ENCODE measurements around the gene CYBB. TPM values are rescaled to one million over a fixed set of nuclear protein-coding genes. Genes with fewer than 3 reads are reported as not detected.

Gene CYBB
- total RNA-seq, 1 experiment from 2014 or later: 0.20 TPM

- no peaks in the 10 kb centered on the region for H3K9me3 ChIP-seq
- H3K36me3 ChIP-seq: no peaks in the 10 kb centered on the region
- H3K4me3 ChIP-seq: no peak overlapping the region
- H3K27me3 ChIP-seq: no peaks in the 10 kb centered on the region
- DNase-seq: no peak
Observed at GRCh38 chrX:37776987-37777325, 2.9 kb upstream of the CYBB start.

GRCh38 chrX:37781081-37781480 is 1.2 kb downstream of the CYBB start:
- Histone ChIP-seq H3K36me3 (no peaks in the 10 kb centered on the region), H3K27me3 (no peaks in the 10 kb centered on the region), H3K4me3 (no peak overlapping the region), H3K9me3 (no peaks in the 10 kb centered on the region)
- DNase-seq: no peak

DNA sequence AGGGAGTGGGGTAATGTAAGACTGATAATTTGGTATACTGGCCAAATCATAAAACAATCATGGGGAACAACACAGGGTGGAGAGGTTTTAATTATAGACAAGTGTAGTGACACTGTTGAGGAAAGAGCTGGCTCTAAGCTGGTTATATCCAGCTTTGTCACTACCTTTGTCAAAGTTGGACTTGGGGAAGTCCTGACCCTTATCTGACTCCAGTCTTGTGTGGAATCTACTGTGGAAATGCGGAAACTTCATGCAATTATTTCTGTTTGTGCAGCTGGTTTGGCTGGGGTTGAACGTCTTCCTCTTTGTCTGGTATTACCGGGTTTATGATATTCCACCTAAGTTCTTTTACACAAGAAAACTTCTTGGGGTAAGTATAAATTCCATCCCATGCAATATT is 2.0 kb downstream of the CYBB start:
- H3K9me3 ChIP-seq: no peaks in the 10 kb centered on the region
- H3K36me3 ChIP-seq: no peaks in the 10 kb centered on the region
- DNase-seq: no peak
- H3K4me3 ChIP-seq: no peak overlapping the region
- H3K27me3 ChIP-seq: no peaks in the 10 kb centered on the region

GRCh38 chrX:37782359-37782758 is 2.5 kb downstream of the CYBB start:
- Histone ChIP-seq H3K9me3 (no peaks in the 10 kb centered on the region), H3K4me3 (no peak overlapping the region), H3K36me3 (no peaks in the 10 kb centered on the region), H3K27me3 (no peaks in the 10 kb centered on the region)
- DNase-seq: no peak

DNA sequence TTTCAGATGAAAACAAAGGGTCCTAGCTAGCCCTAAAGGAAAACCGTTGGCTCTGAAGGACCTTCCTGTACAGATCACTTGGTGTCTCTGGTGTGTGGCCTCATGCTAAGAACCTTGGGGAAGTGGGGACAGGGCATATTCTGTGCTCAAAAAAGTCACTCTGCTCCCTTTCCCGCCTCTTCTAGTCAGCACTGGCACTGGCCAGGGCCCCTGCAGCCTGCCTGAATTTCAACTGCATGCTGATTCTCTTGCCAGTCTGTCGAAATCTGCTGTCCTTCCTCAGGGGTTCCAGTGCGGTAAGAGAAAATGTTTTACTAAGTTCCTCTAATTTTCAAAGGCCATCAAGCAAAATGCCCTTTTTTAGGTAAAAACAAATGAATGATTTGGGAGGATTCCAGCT is 3.4 kb downstream of the CYBB start:
- Histone ChIP-seq H3K9me3 (no peaks in the 10 kb centered on the region), H3K27me3 (no peaks in the 10 kb centered on the region), H3K36me3 (no peaks in the 10 kb centered on the region), H3K4me3 (no peak overlapping the region)
- no peak for DNase-seq

DNA sequence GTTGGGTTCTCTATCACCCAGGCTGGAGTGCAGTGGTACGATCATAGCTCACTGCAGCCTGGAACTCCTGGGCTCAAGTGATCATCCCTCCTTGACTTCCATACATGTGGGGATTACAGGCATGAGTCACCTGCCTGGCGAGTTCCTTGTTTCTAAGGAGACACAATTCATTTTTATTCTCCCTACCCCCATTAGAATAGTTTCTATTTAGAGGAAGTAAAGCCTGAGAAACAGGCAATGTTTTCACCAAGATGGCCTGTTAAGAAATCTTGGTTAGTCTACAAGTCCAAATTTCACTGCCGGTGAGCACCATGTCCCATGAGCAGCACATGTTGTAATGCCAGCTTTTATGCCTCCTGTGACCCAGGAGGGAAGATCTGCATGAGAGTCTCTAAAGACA is 5.7 kb downstream of the CYBB start:
- Histone ChIP-seq H3K9me3 (no peaks in the 10 kb centered on the region), H3K36me3 (no peaks in the 10 kb centered on the region), H3K4me3 (no peak overlapping the region), H3K27me3 (no peaks in the 10 kb centered on the region)
- peak; percentile 40 for DNase-seq

DNA sequence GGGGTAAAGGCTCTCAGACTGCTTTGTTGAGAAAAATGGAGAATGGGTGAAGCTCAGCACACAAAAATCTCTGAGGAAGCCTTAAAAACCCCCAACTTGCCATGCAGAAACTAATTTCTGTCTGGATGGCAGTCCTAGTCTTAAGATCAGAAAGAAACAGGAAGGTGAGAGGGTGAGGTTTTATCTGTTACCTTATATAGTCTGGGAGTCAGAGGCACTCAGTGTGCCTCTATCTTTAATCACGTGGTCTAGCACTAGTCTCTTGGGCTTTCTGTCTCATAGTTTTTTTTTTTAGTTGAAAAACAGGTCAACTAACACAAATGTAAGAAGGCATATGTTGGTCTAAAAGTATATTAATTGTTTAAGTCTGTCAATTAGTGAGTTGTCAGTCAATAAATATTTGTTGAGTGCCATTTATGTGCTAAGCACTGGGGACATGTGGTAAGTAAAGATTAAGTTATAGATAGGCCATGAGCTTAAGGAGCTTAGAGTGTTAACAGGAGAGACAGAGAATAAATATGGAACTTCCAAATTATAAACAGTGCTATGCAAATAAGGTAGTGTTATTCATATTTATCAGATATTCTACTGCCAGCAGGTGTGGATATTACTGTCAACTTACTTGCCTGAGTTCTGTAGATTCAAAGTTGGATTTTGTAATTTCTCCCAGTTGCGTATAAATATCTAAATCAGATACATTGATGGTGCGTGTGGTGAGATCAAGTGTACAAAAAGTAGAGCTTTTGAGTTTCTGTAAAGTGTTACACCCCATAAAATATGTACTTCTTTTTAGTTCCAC is 7.0 kb downstream of the CYBB start:
- no peak overlapping the region for H3K4me3 ChIP-seq

DNA sequence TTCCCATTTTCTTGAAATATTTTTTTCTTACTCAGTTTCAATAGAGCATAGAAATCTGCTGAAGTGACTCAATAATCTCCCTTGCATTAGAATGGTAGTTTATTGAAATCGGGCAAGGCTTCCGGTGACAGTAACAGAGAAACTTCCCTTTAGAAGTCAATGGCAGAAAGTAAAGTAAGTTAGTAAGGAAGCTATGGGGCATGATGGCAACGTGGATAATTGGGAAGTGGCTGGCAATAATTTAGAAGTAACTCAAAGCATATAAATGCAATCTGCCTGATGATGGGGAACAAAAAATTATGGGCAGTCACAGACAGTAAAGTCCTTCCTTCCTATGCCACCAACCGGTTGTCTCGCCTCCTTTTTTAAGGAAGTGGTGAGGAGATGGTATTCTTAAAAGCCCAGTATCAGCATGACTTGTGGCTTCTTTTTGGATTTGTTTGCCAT is 7.6 kb downstream of the CYBB start:
- DNase-seq: no peak
- Histone ChIP-seq H3K27me3 (no peaks in the 10 kb centered on the region), H3K9me3 (no peaks in the 10 kb centered on the region), H3K4me3 (no peak overlapping the region), H3K36me3 (no peaks in the 10 kb centered on the region)

More for the DNA sequence above, 7.0 kb downstream of the CYBB start:
- H3K27me3 ChIP-seq: no peaks in the 10 kb centered on the region
- no peaks in the 10 kb centered on the region for H3K36me3 ChIP-seq
- no peaks in the 10 kb centered on the region for H3K9me3 ChIP-seq
- DNase-seq: no peak

- H3K9me3 ChIP-seq: no peaks in the 10 kb centered on the region
- no peaks in the 10 kb centered on the region for H3K36me3 ChIP-seq
- H3K27me3 ChIP-seq: no peaks in the 10 kb centered on the region
- no peak overlapping the region for H3K4me3 ChIP-seq
- no peak for DNase-seq
Observed at GRCh38 chrX:37796310-37796709, 16.5 kb downstream of the CYBB start.

- no peak for DNase-seq
- Histone ChIP-seq H3K27me3 (no peaks in the 10 kb centered on the region), H3K9me3 (no peaks in the 10 kb centered on the region), H3K4me3 (no peak overlapping the region), H3K36me3 (no peaks in the 10 kb centered on the region)
Observed at GRCh38 chrX:37796805-37797204, 16.9 kb downstream of the CYBB start.

DNA sequence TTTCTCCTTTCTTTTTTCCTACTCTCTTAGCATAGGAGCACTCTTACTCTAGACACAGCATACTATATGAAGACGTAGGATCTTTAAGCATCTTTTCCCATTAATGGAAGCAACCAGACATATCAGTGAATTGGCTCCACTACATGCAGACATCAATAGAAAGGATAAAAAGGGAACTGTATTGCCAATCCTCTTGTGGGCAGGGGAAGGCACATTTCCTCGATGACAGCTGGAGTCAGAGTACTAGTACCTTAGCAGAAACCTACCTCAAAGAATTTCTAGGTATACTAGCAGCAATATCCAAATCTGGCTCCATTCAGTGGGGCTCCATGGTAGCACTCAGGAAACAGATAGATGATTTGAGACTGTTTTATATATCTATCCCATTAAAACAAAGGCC is 20.1 kb downstream of the CYBB start:
- no peak for DNase-seq
- Histone ChIP-seq H3K36me3 (no peaks in the 10 kb centered on the region), H3K4me3 (no peak overlapping the region), H3K27me3 (no peaks in the 10 kb centered on the region), H3K9me3 (no peaks in the 10 kb centered on the region)

DNA sequence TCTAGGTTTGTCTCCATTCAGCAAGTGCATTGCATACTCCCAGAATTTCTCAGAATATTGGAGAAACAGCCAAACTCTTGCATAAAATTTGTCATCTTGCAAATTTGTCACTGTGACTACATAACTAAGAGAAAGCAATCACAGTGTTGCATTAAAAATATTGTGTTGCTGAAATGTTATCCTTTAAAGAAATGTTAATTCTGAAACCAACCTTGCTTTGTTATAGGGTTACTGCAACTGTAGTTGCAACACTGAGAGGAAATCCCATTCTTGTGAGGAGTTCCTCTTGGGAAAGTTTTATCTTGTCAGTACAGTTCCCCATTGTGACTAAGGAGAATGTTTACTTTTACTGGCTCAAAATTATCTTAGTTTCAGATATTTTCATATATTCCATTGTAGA is 20.9 kb downstream of the CYBB start:
- no peak overlapping the region for H3K4me3 ChIP-seq
- H3K9me3 ChIP-seq: no peaks in the 10 kb centered on the region
- DNase-seq: no peak
- H3K27me3 ChIP-seq: no peaks in the 10 kb centered on the region
- no peaks in the 10 kb centered on the region for H3K36me3 ChIP-seq

DNA sequence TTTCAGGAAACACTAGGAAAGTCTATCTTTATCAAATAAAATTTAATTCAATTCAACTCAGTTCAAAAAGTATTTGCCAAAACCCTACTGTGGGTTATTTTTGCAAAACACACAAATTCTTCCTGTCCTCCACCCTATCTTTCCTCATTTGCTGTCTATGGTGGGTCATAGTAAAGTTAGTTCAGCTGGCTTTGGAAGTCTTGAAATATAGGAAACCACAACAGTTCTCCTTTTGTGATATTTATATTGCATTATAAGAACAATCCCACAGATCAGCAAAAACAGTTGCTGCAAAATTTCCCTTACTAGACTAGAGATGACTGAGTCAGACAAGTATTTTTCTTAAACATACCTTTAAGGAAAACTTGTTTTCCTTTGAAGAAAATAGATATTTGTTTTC is 22.2 kb downstream of the CYBB start:
- H3K36me3 ChIP-seq: no peaks in the 10 kb centered on the region
- no peak for DNase-seq
- H3K27me3 ChIP-seq: no peaks in the 10 kb centered on the region
- H3K9me3 ChIP-seq: no peaks in the 10 kb centered on the region
- no peak overlapping the region for H3K4me3 ChIP-seq

- Histone ChIP-seq H3K9me3 (no peaks in the 10 kb centered on the region), H3K36me3 (no peaks in the 10 kb centered on the region), H3K4me3 (no peak overlapping the region), H3K27me3 (no peaks in the 10 kb centered on the region)
- no peak for DNase-seq
Observed at GRCh38 chrX:37803057-37803456, 23.2 kb downstream of the CYBB start.

DNA sequence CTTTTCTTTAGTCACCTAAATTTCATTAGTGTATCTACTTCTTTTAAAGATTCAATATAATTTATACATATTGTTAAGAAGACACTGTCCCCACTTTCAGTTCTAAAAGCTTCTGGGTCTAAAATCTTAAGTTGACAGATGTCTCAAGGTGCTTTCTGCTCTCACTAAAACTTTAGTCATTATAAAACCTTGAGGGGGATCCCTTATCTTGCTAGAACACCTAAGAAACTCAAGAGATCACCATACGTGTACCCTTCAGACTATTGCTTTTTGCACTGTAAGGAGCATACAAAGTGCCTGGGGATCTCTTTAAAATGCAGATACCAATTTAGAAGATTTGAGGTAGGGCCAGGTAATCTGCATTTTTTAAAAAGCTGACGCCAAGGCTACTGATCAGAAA is 30.1 kb downstream of the CYBB start:
- Histone ChIP-seq H3K27me3 (no peaks in the 10 kb centered on the region), H3K4me3 (no peak overlapping the region), H3K9me3 (no peaks in the 10 kb centered on the region), H3K36me3 (no peaks in the 10 kb centered on the region)
- DNase-seq: no peak

- Histone ChIP-seq H3K4me3 (no peak overlapping the region), H3K27me3 (no peaks in the 10 kb centered on the region), H3K9me3 (no peaks in the 10 kb centered on the region), H3K36me3 (no peaks in the 10 kb centered on the region)
- no peak for DNase-seq
Observed at GRCh38 chrX:37812110-37812509, 32.3 kb downstream of the CYBB start.

DNA sequence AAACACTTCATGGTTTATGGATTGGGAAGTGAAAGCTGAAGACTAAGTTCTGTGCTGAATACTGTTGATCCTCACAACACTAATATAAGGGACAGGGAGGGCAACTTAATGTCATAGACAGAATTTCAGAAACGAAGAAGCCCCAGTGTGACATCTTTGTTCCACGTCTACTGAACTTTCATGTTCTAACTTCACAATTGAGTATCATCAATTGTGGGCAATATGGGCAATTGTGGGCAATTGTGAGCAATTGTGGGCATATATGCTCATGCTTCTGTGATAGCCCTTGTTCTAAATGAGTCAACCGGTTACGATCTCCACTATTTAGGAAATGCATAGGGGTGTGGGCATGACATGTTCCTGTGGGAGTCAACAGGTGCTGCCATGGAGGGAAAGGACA is 33.7 kb downstream of the CYBB start:
- no peak for DNase-seq
- H3K9me3 ChIP-seq: no peaks in the 10 kb centered on the region
- H3K36me3 ChIP-seq: no peaks in the 10 kb centered on the region
- H3K4me3 ChIP-seq: no peak overlapping the region
- H3K27me3 ChIP-seq: no peaks in the 10 kb centered on the region

DNA sequence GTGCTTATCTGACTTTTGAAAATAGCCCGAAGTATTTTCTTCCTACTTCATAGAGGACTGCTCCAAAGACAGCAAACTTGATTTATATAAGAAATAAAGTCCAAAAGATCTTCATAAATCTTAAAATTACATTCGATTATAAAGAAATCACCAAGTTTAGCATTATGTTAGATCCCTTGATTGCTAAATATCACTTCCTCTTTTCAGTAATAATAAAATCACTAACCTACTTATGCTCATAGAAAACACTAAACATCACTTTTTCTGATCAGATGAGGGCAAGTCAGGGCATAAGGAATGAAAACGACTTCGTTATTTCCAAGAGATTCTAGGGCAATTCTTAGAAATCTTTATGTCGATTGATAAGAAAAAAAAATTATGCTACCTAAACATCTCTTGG is 35.5 kb downstream of the CYBB start:
- H3K27me3 ChIP-seq: no peaks in the 10 kb centered on the region
- no peak for DNase-seq
- no peaks in the 10 kb centered on the region for H3K36me3 ChIP-seq
- no peaks in the 10 kb centered on the region for H3K9me3 ChIP-seq
- no peak overlapping the region for H3K4me3 ChIP-seq

DNA sequence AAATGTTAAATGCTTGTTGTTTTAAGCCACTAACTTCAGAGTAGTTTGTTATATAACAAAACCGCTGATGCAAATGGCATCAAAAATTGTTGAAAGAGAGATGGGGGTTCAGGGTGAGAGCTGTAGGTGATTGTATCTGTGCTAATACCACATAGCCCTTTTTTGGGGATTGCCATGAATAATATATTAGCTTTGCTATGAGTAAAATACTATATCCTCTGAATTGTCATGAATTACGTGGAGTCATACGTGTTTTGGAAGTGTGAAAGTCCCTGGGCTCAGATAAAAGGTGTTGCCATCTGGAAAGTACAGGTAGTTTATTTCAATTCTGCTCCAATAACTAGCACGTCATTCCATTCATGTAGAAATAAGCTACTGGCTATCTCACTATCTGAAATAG is 36.9 kb downstream of the CYBB start:
- Histone ChIP-seq H3K27me3 (no peaks in the 10 kb centered on the region), H3K9me3 (no peaks in the 10 kb centered on the region), H3K4me3 (no peak overlapping the region), H3K36me3 (no peaks in the 10 kb centered on the region)
- no peak for DNase-seq
